GM18498 (cell line): Measurements from ENCODE around the gene DOCK4.

Source experiments
- ATAC-seq: cut with Tn5 transposase; IDR thresholded peaks from one replicate; pipeline ENCODE4 v1.9.1; 2021; ENCODE audit warnings: mild to moderate bottlenecking, moderate library complexity; ENCODE audit not compliant: unreplicated experiment

Gene DOCK4

DNA sequence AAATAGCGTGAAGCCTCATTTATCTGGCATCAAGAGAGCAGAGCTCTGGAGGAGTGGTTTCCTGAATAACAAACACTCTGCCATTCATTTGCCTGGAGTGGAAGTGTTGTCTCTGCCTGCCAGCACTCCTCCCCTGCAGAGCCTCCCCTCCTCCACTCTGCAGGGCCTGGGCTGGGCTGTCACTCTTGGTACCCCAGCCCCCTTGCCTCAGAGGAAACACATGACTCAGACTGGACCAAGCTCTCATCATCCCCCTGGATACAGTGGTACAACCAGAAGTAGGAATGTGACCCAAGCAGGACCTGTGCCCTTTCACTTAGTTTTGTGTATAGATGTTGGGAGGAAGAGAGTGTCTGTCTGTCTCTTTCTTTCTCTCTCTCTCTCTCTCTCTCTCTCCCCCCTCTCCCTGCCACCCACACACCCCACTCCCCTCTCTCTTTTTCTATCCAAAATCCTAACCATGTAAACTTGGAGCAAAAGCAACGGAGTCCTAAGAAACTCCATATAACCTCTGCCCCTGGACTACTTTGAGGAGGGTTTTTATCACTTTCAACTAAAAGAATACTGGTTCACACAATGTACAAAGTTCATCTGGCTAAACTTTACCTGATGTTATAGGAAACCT lies 43.9 kb downstream of the DOCK4 start:
- no peak for ATAC-seq

GRCh38 chr7:112161253-112162141 lies 44.7 kb downstream of the DOCK4 start:
- no peak for ATAC-seq

DNA sequence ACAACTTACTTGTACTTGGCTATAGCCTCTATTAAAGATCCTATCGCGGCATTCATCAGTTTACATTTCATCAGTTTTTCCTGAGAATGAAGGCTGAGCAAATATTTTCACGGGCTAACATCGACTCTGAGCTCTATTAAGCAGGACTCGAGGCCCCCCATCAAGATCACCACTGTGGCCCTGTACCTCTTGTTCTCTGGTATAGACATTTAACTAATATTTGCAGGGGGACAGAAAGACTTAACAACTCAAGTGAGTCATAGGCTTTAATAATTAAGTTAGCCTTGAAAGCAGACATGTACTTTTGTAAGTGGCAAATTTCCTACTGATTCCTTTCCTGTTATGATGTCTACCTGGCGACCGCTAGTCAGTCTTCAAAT lies 45.4 kb downstream of the DOCK4 start:
- no peak for ATAC-seq

- ATAC-seq, result no peak
Observed at GRCh38 chr7:112160130-112160770, 45.9 kb downstream of the DOCK4 start.

- ATAC-seq, result no peak
Observed at GRCh38 chr7:112159351-112159750, 46.8 kb downstream of the DOCK4 start.

- ATAC-seq, result no peak
Observed at GRCh38 chr7:112157072-112157471, 49.1 kb downstream of the DOCK4 start.

DNA sequence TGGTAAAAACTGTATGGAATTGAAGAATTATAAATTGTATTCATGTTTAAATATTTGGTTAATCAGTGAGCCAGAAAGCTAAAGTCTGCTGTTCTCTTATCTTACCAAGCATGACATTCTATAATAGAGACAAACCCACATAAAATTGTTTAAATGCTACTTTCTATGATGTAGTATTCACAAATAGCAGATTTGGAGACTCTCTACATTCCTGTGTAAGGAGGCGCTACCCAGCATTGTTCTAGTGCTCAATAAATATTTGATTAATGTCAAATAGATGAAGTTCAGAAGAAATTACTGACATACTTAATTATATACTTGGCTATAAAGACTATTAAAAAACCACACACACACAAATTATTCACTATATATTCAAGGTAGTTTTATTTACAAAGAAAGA lies 49.8 kb downstream of the DOCK4 start:
- no peak for ATAC-seq

DNA sequence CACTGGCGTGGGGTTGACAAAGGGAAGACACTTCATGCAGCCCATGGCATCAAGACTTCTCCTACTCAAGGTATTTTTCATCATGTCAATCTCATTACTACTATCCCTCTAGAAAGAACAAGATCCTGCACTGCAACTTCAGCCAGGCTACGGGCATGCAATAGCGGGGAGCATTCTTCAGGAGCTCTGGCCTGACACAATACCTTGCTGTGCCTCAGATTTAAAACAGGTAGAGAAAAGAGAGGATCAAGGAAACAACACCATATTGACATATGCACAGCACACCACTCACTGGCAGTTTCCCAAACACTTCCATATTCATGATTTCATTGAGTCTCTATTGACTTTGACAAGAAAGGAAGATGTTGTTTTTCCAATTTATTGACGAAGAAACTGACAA lies 51.5 kb downstream of the DOCK4 start:
- ATAC-seq, result no peak

DNA sequence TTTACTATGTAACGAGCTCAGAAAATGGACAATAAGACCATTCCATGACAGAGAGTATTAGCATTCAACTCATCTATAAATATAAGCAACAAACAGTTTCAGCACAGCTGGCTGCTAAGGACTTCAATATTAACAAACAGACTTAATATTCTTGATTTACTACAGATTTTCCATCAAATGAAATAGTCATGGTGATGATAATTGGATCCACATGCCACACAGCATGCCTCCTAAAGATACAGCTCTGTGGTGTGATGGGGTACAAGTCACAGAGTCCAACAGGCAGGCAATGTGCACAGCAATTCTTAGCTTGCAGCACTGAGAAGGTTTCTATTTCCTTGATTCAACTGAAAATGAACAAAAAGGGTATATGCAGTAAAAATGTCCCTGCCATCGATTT lies 54.0 kb downstream of the DOCK4 start:
- no peak for ATAC-seq

GRCh38 chr7:112150823-112151641 lies 55.2 kb downstream of the DOCK4 start:
- no peak for ATAC-seq

GRCh38 chr7:112149734-112150133 lies 56.5 kb downstream of the DOCK4 start:
- no peak for ATAC-seq

GRCh38 chr7:112147793-112148361 lies 58.3 kb downstream of the DOCK4 start:
- ATAC-seq, result no peak

GRCh38 chr7:112145206-112145605 lies 61.0 kb downstream of the DOCK4 start:
- no peak for ATAC-seq

DNA sequence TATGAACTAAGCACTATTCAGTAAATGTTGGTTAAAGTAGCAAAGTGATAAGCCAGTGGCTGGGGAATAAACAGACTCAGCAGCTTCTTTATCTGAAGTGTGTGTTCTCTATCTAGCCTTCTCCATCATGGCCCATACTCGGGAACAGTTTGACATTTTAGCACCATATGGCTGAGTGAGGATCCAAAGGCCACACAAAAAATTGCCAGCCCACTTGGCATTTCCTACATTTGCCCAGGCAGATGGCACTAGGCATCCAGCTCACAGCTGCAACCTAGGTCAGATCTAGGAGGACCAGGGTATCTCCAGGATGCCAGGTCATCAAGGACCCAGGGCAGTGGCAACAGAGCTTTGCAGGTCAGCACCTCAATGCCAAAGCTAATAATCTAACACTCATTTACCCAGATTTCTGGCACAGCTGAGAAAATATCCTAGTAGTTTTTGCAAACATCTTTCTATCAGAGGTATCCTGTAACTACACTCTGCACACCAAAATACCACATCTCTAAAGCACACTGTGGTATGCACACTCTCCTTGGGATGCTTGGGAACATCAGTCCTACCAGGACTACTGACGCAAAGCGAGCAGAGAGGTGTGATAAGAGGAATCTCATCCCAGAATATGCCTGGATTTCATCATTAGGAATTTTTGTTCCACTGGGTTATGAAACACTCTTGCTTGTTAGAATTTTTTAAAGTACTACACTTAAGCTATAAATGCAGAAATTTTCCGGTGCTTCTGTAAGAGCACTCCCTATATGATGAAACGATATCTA lies 61.7 kb downstream of the DOCK4 start:
- ATAC-seq, result no peak

GRCh38 chr7:112143582-112143981 lies 62.6 kb downstream of the DOCK4 start:
- no peak for ATAC-seq

GRCh38 chr7:112143136-112143535 lies 63.1 kb downstream of the DOCK4 start:
- ATAC-seq, result no peak

GRCh38 chr7:112140600-112140999 lies 65.6 kb downstream of the DOCK4 start:
- ATAC-seq, result no peak

- no peak for ATAC-seq
Observed at GRCh38 chr7:112138938-112139337, 67.3 kb downstream of the DOCK4 start.

- no peak for ATAC-seq
Observed at GRCh38 chr7:112138325-112138852, 67.8 kb downstream of the DOCK4 start.
